ENCODE measurements around the gene ATP6V0A1.
"Not testable (repeated sequence)": the region's sequence is repeated elsewhere in the genome, so short reads cannot be mapped to it uniquely, and the experiment has no call there.

Gene ATP6V0A1

DNA sequence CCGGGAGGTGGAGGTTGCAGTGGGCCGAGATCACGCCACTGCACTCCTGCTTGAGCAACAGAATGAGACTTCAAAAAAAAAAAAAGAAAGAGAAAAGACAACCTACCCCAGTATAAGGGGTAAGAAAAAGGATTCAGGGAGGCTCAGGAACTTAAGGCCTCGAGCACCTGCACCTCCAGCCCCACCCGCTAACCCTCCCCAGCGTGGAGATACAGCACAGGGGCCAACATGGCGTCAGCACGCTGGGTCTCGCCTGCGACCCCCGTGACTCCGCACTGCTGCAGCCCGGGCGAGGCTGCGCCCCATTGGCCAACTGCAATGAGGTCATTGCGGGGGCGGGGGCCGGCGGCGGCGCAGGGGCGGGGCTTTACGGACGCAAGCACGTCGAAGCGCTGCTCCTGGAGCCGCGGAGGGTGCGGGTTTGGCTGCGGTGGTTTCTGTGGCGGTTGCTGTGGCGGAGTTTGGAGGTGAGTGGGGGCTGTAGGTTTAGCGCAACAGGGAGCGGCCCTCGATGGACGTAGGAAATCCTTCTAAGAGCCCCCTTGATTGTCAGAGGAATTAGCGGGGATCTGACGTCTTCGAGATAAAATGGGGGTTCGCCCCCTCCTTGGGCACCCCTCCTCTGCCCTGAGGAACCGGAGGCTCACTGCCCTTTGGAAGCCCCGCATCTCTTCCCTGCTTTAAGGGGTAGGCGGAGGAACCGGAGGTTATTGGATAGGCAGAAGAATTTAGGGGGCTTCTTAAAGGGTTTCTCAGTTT is at the start of gene ATP6V0A1:
TSS of gene ATP6V0A1 (plus strand) at position 382 of the 759 bp plus-strand sequence. CDS start 2,017 bp downstream, outside the sequence.
- in situ Hi-C loops (cut with MboI; ENCODE audit: low sequenced_read_pairs): no loop called here

DNA sequence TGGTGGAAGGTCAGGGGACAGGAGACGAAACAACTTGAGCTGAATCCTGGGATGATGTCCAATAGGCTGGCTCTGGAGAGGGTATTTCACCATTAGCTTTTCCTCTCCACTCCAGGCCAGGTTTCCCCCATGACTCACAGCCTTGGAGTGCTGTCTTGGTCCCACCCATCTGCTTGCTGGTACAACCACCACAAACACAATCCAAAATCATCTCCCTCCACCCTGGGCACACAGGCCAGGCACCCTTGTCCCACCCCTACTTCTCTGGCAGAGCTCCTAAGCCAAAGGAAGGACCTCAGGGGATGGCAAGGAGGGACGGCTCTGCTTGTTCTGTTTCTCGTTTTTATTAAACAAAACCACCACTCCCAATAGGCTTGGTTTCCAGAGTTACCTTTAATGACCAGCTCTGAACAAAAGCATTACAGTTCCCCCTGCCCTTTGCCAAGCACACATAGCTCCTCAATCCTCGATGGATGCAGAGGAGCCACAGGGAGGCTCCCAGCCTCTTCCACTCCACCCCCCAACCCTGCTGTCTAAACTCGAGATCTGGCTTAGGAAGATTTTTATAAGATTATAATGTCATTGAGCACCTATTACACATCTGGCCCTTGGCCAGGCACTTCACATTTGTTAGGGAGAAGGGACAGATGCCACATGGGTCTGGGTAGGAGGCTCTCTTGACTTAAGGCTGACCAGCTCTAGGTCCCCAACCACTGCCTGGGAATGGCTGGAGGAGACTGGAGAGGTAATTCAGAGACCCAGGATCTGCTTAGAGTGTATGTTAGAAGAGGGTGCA is 49.0 kb upstream of the ATP6V0A1 start:
- in situ Hi-C loops (cut with MboI; ENCODE audit: low sequenced_read_pairs): loop anchor here (5.0 to 10.0 kb wide), 2 partner anchors 87 to 445 kb away; partner anchors contain the start of gene CNP

DNA sequence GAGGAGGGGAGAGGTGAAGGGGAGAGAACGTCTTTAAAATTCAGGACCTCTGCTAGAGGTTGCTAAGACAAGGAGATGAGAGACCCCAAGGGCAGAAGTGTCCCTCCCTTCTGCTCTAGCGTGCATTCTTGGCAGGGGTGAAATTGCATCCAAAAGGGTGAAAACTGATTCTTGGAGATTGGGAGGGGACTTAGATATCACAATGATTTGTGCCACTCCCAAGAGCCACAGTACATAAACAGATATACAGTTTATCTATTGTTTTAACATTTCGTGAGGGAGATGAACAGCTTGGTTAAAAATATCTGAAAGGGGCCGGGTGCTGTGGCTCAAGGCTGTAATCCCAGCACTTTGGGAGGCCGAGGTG is 48.4 kb upstream of the ATP6V0A1 start:
- in situ Hi-C loops (cut with MboI; ENCODE audit: low sequenced_read_pairs): no loop called here

- in situ Hi-C loops (cut with MboI; ENCODE audit: low sequenced_read_pairs): no loop called here
These were observed 47.3 kb upstream of the ATP6V0A1 start for GRCh38 chr17:42411361-42411760.

- in situ Hi-C loops (cut with MboI; ENCODE audit: low sequenced_read_pairs): no loop called here
These were observed 46.6 kb upstream of the ATP6V0A1 start for GRCh38 chr17:42411905-42412679.

- in situ Hi-C loops (cut with MboI; ENCODE audit: low sequenced_read_pairs): no loop called here
These were observed 45.1 kb upstream of the ATP6V0A1 start for GRCh38 chr17:42413464-42414040.

- in situ Hi-C loops (cut with MboI; ENCODE audit: low sequenced_read_pairs): no loop called here
These were observed 43.8 kb upstream of the ATP6V0A1 start for GRCh38 chr17:42414704-42415409.

- in situ Hi-C loops (cut with MboI; ENCODE audit: low sequenced_read_pairs): not testable (repeated sequence)
These were observed 40.7 kb upstream of the ATP6V0A1 start for GRCh38 chr17:42417981-42418380.

DNA sequence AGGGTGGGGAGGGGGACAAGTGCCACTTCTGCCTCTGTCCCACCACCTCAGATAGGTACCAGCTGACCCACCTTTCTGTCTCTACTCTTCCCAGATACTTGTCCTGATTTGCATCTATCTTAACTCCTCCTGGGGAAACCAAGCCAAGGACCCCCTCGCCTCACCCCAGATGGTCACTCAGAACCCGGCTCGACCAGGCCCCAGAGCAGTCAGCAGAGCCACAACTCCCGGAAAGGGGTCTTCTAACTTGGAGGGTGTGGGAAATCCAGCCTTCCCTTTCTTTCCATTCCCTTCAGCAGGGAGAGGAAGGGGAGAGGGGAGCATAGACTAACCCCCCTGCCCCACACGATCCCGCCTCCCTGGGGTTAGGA is 37.6 kb upstream of the ATP6V0A1 start:
- in situ Hi-C loops (cut with MboI; ENCODE audit: low sequenced_read_pairs): no loop called here

GRCh38 chr17:42421507-42422338 is 37.0 kb upstream of the ATP6V0A1 start:
- in situ Hi-C loops (cut with MboI; ENCODE audit: low sequenced_read_pairs): no loop called here

DNA sequence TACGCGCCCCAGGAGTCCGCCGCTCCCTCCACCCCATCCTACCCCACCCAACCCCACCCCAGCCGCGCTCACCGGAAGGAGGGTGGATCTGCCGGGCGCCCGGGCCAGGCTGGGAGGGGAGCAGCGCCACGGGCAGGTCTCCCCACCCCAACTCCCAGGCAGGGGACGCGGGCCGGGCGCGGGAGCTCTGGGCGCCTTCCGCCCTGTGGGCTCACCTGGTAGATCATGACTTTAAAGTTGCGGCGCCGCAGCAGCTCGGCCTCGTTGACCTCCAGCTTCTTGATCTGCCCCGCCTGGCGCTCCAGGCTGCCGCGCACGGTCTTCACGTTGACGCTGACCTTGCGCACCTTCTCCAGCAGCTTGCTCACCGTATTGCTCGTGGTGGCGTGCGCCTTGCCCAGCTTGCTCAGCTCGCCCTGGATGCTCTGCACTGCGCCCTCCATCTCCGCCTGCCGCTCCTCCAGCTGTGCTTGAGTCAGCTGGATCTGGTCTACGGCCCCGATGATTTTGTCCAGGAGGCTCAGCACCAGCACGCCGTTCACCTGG is 36.2 kb upstream of the ATP6V0A1 start:
- in situ Hi-C loops (cut with MboI; ENCODE audit: low sequenced_read_pairs): no loop called here

DNA sequence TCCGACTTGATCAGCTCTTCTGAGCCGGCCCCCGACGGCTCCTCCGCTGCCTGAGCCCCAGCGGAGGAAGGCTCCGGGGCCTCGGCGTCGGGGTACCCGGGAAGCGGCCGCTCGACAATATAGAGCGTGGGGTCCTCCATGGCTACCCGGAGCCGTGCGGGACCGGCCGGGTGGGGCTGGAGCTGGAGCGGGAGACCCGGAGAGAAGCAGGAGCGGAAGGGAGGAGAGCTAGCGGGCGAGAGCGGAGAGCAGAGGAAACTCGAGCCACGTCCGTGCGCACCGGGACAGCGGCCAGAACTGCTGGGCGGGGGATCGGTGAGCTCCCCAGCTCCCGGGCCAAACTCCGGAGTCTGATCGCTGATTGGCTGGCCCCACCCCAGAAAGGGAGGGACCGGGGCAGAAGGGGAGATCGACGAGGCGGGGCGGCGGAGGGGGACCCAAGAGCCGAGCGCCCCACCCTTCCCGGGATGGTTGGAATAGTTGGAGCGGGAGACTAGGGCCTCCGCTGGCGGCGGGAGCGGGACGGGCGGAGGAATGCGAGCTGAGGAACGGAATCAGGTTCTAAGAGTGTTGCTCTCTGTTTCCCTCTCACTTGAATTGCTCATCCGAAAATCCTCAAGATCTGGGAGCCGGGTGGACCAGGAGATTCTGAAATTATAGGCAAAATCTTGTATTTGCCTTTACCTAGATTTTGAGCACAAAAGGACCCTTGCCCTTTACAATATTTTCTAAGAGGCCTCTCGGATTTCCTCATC is 35.5 kb upstream of the ATP6V0A1 start, which contains the start of gene CAVIN1:
TSS of gene CAVIN1 (minus strand) at position 299 of the 755 bp plus-strand sequence. CDS start at position 140, 159 bp downstream.
- in situ Hi-C loops (cut with MboI; ENCODE audit: low sequenced_read_pairs): no loop called here

DNA sequence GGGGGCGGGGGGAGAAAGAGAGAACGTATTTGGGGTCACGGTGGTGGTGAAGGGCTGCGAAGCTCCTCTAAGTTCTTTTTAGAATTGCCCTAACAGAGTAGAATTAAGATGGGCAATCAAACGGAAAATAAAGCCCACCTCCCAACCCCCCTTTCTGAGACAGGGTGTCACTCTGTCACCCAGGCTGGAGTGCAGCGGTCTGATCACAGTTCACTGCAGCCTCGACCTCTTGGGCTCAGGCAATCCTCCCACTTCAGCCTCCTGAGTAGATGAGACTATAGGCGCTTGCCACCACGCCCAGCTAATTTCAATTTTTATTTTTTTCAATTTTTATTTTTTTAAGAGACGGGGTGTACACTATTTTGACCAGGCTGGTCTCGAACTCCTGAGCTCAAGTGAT is 34.9 kb upstream of the ATP6V0A1 start:
- in situ Hi-C loops (cut with MboI; ENCODE audit: low sequenced_read_pairs): no loop called here

DNA sequence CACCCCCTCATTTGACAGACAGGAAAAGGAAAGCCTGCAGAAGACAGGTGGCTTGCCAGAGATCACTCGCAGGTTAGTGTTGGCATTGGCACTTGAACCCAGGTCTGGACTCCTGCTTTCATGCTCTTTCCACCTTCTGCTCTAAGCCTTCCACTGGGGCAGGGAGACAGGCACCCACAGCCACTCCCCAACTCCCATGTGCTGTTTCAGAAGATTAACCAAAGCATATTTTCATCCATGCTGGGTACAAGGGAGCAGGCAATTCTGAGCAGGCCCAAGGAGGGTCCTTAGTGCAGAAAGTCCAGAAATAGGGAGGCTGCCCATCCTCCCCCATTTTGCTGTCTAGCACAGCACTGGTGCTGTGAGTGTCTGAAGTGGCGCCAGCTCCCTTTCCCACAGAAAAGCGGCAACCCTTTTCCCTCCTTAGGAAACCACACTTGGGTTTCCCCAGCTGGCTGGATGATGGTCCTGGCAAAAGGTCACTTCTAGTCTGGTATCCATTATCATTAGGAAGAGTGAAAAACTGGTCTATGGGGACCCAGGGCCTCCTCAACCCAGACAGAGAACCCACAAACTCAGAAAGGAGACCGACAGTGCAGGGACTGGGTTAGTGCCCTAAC is 33.6 kb upstream of the ATP6V0A1 start:
- in situ Hi-C loops (cut with MboI; ENCODE audit: low sequenced_read_pairs): no loop called here

- in situ Hi-C loops (cut with MboI; ENCODE audit: low sequenced_read_pairs): no loop called here
These were observed 30.3 kb upstream of the ATP6V0A1 start for GRCh38 chr17:42428141-42428944.

- in situ Hi-C loops (cut with MboI; ENCODE audit: low sequenced_read_pairs): no loop called here
These were observed 28.8 kb upstream of the ATP6V0A1 start for GRCh38 chr17:42429726-42430447.
